Stimulated activated CD8-positive, alpha-beta memory T cell treated with anti-CD3 and anti-CD28 coated beads, Interleukin-7, amount 100 ng/mL, for 1 hour (primary cell): ENCODE results near the gene ZNF277.
"Not testable (repeated sequence)": the region's sequence is repeated elsewhere in the genome, so short reads cannot be mapped to it uniquely, and the experiment has no call there.

Experiments used
- DNase-seq, 2 donors: peaks; one replicate each; pipeline ENCODE4 v3.0.0-alpha.2; 2020; ENCODE audit warnings: low read depth in 2 of 2

ZNF277 gene

DNA sequence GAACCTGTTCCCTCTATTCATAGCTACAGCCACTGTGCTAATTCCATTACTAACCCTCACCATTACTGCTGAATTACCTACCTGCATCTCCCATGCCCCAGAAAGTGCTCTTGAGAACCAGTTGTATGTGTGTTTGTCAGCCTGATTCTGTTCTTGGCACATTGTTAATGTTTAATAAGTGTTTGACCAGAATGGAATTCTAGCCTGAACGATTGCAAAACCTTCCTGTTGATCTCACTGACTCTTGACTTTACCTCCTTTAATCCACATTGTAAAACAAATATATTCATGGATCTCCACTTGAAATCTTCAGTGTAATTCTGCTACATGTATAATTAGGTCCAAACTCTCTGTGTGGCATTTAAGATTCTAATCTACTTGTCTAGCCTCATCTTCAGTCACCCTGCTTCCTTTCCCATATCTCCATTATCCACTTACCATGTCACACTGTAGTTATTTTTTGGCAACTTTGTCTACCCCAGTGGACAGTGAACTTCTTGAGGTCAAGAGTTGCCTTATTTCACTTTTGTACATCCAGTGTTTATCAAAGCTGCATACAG lies 4.9 kb downstream of the ZNF277 start:
- no peak for DNase-seq

DNA sequence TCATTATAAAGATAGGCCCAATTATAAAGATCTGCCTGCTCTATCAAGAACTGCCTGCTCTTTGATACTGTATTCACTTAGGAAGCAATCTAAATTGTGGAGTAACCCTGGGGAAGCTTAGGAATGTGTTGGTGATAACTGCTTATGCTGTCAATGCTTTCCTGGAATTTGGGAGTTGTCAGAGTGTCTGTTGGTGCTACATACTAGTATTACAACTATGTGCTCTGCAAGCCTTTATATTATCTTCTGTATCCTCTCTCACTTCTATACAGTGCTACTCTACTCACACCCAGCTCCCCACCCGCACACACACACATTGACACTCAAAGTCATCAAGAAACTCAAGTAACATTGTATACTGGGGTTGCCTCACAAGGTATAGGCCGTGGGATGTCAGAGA lies 6.1 kb downstream of the ZNF277 start:
- DNase-seq = no peak

DNA sequence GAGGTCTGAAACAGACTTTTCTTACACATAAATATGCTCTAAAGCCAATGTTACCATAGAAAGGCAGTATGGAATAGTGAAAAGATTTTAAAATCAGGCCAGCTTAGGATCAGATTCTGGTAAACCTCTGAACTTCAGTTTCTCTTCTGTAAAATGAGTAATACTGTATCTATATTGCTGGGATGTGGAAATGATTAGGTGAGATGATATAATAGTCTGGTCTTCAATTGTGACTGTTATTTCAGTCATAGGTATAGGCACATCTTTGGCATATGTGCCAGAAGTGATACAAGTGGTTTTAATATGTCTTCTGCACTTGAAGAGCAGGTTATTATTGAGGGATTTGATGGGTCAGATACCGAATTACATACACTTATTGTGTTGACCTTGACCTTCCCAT lies 7.2 kb downstream of the ZNF277 start:
- DNase-seq = no peak

DNA sequence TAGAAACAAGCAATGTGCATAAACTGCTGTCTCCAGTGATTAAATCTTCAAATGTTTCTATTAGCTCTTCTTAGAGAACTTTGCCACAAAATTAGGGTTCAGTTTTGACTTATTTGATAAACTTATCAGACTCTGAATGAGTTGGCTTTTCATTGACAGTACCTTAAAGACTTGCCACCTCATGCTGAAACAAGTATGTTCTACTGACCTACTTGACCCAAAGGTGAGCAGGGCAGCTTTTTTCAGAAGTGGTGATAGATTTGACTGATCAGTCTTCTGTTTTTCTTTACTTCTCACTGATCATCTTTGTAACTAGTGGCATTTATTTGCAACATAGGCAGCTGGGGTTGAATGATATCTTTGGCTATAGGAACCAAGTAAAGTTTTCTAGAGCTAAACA lies 7.8 kb downstream of the ZNF277 start:
- no peak for DNase-seq

DNA sequence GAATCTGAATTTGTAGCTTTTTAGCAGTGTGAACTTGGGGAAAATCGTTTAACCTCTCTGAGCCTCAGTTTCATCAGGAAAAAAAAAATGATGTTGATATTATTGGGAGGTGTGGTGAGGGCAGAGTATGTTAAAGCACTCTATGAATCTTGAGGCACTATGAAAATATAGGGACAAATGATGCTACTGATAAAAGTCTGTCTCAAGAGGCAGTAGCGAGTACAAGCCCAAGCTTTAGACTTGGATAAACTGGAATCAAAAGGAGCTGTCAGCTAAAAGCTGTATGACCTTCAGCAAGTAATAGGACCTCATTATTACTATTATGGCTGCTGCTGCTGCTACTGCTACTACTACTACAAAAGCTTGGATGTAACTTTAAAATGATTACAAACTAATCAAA lies 8.4 kb downstream of the ZNF277 start:
- no peak for DNase-seq

DNA sequence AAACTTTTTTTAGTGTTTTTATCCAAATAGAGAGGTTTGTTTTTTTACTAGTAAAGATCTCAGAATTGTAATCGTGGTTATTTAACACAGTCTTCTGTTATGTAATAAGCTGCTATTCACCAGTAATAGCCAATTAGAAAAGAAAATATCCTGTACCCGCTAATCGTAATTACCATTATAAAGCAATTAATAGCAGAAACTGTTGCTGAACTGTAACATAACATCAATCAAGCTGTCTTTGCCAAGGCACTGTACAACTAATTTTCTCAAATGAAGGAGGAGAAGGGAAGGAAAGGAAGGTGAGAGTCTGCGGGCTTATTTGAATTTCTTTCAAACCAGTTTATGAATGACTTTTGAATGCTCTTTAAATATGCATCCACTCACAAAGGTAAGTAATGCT lies 9.3 kb downstream of the ZNF277 start:
- no peak for DNase-seq

DNA sequence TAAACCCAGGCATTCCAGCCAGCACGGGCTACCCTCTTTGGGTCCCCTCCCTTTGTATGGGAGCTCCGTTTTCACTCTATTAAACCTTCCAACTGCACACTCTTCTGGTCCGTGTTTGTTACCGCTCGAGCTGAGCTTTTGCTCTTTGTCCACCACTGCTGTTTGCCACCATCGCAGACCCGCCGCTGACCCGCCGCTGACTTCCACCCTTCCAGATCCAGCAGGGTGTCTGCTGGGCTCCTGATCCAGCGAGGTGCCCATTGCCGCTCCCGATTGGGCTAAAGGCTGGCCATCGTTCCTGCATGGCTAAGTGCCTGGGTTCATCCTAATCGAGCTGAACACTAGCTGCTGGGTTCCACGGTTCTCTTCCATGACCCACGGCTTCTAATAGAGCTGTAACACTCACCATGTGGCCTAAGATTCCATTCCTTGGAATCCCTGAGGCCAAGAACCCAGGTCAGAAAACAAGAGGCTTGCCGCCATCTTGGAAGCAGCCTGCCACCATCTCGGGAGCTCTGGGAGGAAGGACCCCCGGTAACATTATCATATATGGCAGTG lies 14.5 kb downstream of the ZNF277 start:
- no peak for DNase-seq

DNA sequence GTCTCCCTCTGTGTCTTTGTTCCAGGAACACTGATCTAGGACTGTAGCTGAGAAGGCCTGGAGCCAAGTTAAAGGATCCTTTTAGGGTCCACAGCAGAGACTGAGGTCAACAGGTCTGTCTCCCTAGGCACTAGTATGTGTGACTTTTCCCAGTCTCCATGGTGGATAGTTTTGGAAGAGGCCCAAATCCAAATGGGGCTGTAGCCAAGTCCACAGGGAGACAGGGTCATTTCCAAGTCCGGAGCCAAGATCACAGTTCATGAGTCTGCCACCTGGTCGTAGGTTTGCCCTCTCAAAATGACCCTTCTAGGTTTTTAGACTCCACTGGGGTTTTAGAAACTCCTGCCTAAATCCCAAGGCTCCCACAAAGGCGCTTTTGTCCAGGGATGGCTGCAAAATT lies 16.8 kb downstream of the ZNF277 start:
- no peak for DNase-seq

DNA sequence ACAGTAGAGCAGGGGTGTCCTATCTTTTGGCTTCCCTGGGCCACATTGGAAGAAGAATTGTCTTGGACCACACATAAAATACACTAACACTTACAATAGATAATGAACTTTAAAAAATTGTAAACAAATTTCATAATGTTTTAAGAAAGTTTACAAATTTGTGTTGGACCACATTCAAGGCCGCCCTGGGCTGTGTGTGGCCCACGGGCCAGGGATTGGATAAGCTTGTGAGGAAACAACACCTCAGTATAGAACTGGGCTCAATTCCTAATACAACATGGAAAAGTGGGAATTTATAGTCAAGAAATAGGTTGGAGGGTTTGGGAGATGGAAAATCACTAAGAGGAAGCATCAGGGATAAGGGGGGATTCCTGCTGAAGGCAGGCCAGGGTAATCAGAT lies 17.7 kb downstream of the ZNF277 start:
- DNase-seq = no peak

DNA sequence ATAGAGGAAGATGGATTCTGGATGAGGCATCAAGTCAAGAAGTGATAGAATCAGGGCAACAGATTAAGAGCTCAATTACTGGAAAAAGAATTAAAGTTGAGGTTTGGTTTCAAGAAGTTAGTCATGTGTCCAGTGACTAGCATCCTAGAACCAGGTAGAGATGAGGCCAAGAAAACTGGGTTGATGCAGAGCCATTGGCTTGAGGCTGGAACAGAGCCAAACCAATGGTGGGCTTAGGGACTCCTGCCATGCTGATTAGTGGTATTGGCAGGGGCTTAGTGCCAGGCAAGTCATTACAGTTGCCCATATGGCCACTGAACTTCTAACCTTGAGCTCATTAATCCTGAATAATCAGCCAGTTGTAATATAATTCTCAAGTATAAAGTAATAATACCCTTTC lies 18.5 kb downstream of the ZNF277 start:
- no peak for DNase-seq

DNA sequence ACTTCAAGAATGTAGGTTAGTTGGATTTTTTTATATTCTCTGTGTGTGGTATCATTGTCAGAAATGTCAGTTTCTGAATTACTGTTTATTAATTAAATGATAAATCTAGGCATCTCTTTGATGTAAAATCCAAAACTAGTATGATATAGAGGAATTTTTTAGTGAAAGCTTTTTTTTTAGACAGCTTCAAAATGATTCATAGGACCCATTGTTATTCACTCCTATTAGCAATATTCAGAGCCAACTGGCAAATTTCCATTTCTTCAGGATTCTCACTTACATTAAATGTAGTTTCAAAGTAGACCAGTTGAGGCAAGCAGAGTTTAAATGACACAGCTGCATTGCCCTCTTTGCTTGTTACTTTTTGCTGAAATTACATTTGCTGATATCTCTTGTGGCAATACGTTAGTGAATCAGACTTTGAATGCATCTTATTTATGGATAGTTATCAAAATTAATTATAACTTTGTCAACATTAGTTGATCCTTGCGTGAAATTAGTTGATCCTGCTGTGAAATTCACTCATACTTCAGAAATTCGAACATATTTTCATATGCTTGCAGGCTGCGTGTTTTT lies 20.3 kb downstream of the ZNF277 start:
- no peak for DNase-seq

DNA sequence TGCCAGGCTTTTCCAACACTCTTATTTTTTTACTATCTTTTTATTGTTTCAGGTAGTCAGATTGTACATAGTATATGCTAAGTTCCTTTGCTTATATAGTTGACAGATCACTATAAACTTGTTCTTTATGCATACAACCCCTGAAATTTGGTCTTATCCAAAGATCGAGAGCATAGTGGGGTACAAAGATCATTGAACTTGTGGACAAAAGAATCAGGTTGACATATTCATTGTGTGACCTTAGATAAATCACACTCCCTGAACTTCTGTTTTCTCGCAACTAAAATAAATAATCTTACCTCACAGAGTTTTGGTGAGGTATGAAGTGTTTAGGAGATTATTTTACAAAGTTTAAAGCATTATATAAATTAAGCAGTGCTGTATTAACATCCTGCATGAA lies 22.1 kb downstream of the ZNF277 start:
- no peak for DNase-seq

DNA sequence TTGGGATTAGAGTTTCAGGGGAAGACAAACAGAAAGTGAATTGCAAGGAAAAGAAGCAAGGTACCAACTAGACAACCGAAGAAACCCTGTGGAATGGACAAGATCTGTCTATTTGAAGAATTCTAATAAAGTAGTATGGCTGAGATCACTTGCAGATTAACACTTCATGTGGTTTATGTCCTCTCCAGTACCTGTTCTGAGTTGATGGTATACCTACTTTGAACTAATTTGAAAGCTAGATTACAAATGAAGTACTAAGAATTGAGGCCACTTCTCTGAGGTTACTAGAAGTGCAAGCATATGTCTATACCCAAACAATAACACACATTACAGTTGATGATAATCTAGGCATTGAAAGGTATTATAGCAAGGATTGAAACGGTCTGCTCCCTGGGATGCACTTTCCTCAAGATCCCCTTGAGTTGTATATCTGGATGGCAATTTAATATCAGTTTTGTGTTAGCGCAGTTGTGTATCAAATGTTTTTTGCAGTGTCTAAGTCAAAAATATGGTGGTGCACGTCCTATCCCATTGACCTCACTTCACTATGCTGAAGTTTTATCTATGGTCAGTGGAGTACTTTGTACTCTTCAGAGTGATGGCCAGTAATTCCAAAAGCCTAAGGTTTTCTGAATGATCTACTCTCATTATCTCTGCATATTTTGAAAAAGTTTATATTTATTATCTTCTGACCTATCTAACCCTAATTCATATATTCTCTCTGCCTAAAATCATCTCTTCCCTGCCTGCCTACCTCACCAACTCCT lies 25.9 kb downstream of the ZNF277 start:
- no peak for DNase-seq

DNA sequence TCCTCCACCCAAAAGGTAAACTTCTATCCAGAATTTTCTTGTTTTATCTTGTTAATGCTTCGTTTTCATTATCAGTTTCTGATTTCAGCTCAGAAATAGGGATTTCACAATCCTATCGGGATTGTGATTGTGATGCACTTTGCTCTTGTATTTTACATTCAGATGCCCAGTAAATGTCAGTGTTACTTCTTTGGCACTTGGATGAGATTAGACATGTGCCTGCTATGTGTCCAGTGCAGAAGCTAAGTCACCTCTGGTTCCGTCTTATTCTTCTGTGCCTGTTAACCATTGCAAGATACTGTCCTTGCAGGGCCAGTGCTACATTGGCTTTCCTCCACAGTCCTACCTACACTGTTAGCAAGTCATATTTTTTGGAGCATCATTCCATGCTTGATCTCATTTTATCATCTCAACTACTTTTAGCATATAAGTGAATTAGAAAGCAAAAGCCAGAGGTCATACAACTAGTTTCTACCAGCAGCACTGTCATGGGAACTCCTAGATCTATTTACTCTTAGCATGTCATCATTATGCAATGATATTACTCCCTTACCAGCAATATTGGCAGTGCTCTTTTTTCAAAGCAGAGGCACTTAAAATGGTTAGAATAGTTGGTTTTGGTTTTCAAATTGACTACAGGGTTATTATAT lies 26.7 kb downstream of the ZNF277 start:
- no peak for DNase-seq

DNA sequence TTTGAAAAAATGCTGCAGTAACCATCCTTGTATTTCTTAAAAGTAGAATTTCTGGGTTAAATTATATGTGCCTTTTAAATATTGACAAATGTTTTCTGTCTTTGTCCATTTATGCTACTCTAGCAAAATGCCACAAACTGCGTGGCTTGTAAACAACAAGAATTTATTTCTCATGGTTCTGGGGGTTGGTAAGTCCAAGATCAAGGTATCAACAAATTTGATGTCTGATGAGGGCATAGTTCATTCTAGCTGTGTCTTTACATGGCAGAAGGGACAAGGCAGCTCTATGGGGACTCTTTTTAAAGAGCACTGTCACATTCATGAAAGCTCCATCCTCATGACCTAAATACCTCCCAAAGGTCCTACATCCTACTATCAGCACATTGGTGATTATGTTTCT lies 27.7 kb downstream of the ZNF277 start:
- DNase-seq = no peak

DNA sequence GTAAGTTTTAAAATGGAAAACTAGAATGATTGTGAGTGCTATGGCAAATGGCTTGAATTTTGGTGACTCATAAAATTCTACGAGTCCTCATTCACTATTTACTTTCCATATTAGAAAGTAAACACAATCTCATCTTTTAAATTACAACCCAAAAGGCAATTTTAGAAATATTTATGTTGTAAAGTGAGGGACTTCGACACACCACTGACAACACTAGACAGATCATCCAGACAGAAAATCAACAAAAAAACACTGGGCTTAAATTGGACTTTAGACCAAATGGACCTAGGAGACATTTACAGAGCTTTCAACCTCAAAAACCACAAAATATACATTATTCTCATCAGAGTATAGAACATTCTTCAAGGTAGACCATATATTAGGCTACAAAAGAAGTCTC lies 30.1 kb downstream of the ZNF277 start:
- DNase-seq = no peak

DNA sequence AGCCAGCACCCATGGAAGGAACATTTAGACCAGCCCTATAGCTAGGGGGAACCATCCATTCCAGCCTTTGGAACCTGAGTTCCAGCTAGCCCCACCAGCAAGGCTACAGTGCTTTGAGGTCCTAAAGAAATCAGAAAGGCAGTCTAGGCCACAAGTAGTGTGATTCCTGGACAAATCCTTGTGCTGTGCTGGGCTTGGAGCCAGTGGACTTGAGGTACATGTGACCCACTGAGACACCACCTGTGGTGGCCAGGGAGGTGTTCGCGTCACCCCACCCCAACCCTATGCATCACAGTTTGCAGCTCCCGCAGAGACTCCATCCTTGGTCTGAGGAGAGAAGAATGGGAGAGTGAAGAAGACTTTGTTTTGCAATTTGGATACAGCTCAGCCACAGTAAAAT lies 31.8 kb downstream of the ZNF277 start:
- no peak for DNase-seq

DNA sequence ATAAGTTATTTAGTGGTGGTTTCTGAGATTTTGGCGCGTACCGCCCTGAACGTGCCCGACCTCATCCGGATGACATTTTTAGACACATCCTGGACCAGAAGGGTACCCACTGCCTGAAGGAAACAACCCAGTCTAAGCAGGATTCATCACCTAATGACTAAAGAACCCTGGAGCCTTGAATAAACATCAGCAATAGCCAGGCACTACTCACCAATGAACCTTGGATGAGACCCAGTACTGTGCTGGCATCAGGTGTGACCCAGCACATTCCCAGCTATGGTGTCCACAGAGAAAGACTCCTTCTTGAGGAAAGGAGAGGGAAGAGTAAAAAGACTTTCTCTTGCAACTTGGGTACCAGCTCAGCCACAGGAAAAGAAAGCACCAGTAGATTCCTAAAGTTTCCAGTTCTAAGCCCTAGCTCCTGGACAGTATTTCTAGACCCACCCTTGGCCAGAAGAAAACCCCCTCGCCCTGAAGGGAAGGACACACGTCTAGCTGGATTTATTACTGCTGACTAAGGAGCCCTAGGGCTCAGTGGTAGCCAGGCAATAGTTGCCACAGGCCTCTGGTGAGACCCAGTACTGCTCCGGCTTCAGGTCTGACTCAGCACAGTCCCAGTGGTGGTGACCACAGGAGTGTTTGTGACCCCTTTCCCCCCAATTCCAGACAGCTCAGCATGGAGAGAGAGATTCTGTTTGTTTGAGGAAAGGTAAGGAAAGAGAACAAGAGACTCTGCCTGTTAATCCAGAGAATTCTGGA lies 32.5 kb downstream of the ZNF277 start:
- DNase-seq = no peak

DNA sequence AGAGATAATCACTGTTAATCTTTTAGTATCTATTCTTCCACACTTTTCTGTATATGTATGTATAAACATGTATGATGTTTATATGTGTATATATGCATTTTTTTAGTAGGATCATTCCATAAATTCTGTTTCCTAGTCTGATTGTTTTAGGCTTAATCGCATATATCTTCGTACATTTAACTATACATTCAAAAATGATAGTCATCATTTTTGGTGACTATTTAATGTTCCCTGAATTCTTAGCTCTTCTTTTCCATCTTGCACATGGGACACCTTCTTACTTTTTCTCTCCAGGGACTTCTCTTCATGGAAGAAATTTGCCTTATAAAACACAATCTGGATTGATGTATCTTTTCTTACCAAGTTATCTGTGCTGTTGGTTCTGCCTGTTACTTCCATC lies 42.1 kb downstream of the ZNF277 start:
- DNase-seq = no peak

DNA sequence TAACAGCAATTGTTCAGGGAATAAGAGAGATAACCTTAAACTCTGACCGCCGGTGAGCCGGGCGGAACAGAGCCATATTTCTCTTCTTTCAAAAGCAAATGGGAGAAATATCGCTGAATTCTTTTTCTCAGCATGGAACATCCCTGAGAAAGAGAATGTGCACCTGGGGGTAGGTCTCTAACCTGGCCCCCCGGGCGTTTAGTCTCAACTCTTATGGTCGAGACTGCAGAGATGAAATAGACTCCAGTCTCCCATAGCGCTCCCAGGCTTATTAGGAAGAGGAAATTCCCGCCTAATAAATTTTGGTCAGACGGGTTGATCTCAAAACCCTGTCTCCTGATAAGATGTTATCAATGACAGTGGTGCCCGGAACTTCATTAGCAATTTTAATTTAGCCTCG lies 43.5 kb downstream of the ZNF277 start:
- not testable (repeated sequence) for DNase-seq

DNA sequence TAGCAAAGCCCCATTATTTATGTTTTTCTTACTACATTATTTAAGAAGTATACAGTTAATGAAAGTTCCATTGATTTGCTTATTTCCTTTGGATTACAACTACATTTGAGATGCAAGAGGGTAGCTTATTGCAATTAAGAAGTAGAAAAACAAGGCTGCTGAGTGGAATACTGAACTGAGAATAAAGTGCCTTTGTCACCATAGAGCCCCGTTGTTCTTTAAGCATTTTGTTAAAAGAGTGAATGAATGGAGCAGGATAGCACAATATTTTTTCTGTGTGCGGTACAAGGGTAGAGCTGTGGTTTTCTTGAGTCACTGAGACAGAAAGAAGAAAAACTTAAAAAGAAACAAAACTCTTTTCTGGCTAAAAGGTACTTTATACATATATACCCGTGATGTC lies 45.6 kb downstream of the ZNF277 start:
- no peak for DNase-seq

DNA sequence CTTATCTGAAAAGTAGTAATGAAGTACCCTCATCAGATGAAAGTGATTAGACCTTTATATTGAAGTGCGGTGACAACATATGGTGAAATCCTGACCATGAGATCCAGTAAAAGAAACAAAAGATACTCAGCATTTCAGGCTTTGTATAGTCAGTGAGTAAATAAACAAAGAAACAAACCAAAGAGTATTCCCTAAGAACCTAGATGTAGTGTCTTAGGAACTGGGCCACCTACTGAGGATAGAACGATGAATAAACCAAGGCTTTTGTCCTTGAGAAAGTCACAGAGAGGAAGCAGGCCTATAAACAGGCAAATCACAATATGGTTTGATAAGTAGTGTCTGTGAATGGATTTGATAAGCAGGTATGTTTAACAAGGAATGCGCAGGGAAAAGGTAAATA lies 46.2 kb downstream of the ZNF277 start:
- no peak for DNase-seq
